HCT116 (cell line): Measurements from ENCODE around the gene S1PR3. TPM values are rescaled to one million over a fixed set of nuclear protein-coding genes. Genes with fewer than 3 reads are reported as not detected.
A peak's percentile ranks its signal among the peaks of the same experiment; 100 is the strongest.

Source experiments
- ATAC-seq: fragments of 200-7000 bp; cut with Tn5 transposase; 2 replicates; pipeline ENCODE4 v1.9.1; 2020; ENCODE audit warnings: mild to moderate bottlenecking, moderate library complexity
- BruUV-seq: library from RNA; stranded (reverse); fragments of 400-500 nt; replicated peaks from 2 replicates; lab custom pipeline; 2021; lab: Mats Ljungman, UMichigan
- CTCF ChIA-PET: fragments of 300-600 bp; sonication (Branson Sonifier 250); formaldehyde crosslinking; loops from one replicate; lab custom pipeline; 2021; ENCODE audit warnings: antibody characterized with exemption; lab: Charles Lee
- POLR2A ChIA-PET: fragments of 300-600, 350-600 bp; sonication (Branson Sonifier 250); formaldehyde crosslinking; loops from one replicate; lab custom pipeline; 2021; ENCODE audit warnings: antibody characterized with exemption; lab: Charles Lee
- RAD21 ChIA-PET, 2 experiments: fragments of 300-600 bp; sonication (Branson Sonifier 250); formaldehyde crosslinking; loops; one replicate each; lab custom pipeline; 2023; ENCODE audit warnings: low total read pairs in 2 of 2; ENCODE audit not compliant: uncharacterized antibody in 2 of 2, unreplicated experiment in 2 of 2, low non-redundant PET in 1 of 2; lab: Charles Lee
- DNase-seq: peaks from one replicate; pipeline ENCODE4 v3.0.0-alpha.2; 2010; ENCODE audit warnings: low read depth, low spot score
- H2AFZ ChIP-seq: fragments of 200-600 bp; shearing (Covaris generic), sonication (generic); 2 replicates; pipeline ENCODE4 v1.6.1; 2017; ENCODE audit warnings: low read depth, mixed run types, mixed read lengths, antibody characterized with exemption, low read length; ENCODE audit not compliant: poor library complexity, severe bottlenecking
- H3K27ac ChIP-seq: 2 replicates; pipeline ENCODE4 v1.5.1; 2012; ENCODE audit warnings: low read depth, low read length
- H3K27me3 ChIP-seq: fragments of 200-600 bp; sonication (generic); 2 replicates; pipeline ENCODE4 v1.6.1; 2016; ENCODE audit warnings: mixed run types, low read length, mixed read lengths; ENCODE audit not compliant: insufficient read depth
- H3K36me3 ChIP-seq, 2 experiments: fragments of 200-500 bp in 1 of 2; fragments of 200-600 bp in 1 of 2; sonication (Bioruptor generic) in 1 of 2; sonication (generic) in 1 of 2; 2 replicates each; pipeline versions ENCODE4 v1.5.1 to v1.6.1; 2014 to 2016; ENCODE audit warnings: low read length in 2 of 2, inconsistent platforms in 1 of 2, mixed read lengths in 1 of 2, mixed run types in 1 of 2; ENCODE audit not compliant: insufficient read depth in 2 of 2, control insufficient read depth in 1 of 2
- H3K4me1 ChIP-seq, 2 experiments: fragments of 200-600 bp in 1 of 2; sonication (generic) in 1 of 2; 2 replicates each; pipeline versions ENCODE4 v1.5.1 to v1.6.1; 2012 to 2017; ENCODE audit warnings: low read length in 2 of 2, inconsistent platforms in 1 of 2, mild to moderate bottlenecking in 1 of 2, mixed read lengths in 1 of 2, mixed run types in 1 of 2, moderate library complexity in 1 of 2; ENCODE audit not compliant: insufficient read depth in 2 of 2, control insufficient read depth in 1 of 2
- H3K4me2 ChIP-seq: fragments of 200-600 bp; sonication (generic); 2 replicates; pipeline ENCODE4 v1.6.1; 2017; ENCODE audit warnings: mixed run types, low read length, mixed read lengths
- H3K4me3 ChIP-seq, 2 experiments: fragments of 200-600 bp in 1 of 2; sonication (generic) in 1 of 2; replicated peaks in 1 of 2; 2 replicates each; pipeline ENCODE4 v1.5.1; 2011 to 2016; ENCODE audit warnings: low read length in 2 of 2, control low read depth in 1 of 2, low read depth in 1 of 2, mild to moderate bottlenecking in 1 of 2, mixed read lengths in 1 of 2, mixed run types in 1 of 2
- H3K79me2 ChIP-seq: fragments of 200-600 bp; sonication (generic); 2 replicates; pipeline ENCODE4 v1.6.1; 2017; ENCODE audit warnings: mild to moderate bottlenecking, mixed run types, low read length, moderate library complexity, mixed read lengths; ENCODE audit not compliant: insufficient read depth
- H3K9ac ChIP-seq: fragments of 200-600 bp; sonication (generic); 2 replicates; pipeline ENCODE4 v1.6.1; 2016; ENCODE audit warnings: low read length, mixed read lengths
- H3K9me2 ChIP-seq: fragments of 200-600 bp; sonication (generic), shearing (Covaris generic); 2 replicates; pipeline ENCODE4 v1.6.1; 2017; ENCODE audit warnings: mixed run types, mild to moderate bottlenecking, moderate library complexity; ENCODE audit not compliant: insufficient read depth
- H3K9me3 ChIP-seq, 2 experiments: fragments of 200-500 bp in 1 of 2; fragments of 200-600 bp in 1 of 2; sonication (Bioruptor generic) in 1 of 2; sonication (generic) in 1 of 2; 2 replicates each; pipeline ENCODE4 v1.6.1; 2014 to 2017; ENCODE audit warnings: low read length in 2 of 2, mixed read lengths in 2 of 2, inconsistent platforms in 1 of 2, low read depth in 1 of 2, mild to moderate bottlenecking in 1 of 2, mixed run types in 1 of 2, moderate library complexity in 1 of 2; ENCODE audit not compliant: control insufficient read depth in 1 of 2, insufficient read depth in 1 of 2
- H4K20me1 ChIP-seq: fragments of 200-600 bp; sonication (generic), shearing (Covaris generic); 2 replicates; pipeline ENCODE4 v1.6.1; 2017; ENCODE audit warnings: mixed run types, mild to moderate bottlenecking, moderate library complexity; ENCODE audit not compliant: insufficient read depth
- ATF3 ChIP-seq: IDR thresholded peaks from 2 replicates; pipeline ENCODE4 v1.6.1; 2012
- CBX3 ChIP-seq: IDR thresholded peaks from 2 replicates; pipeline ENCODE4 v1.6.1; 2012; ENCODE audit warnings: low read depth
- CEBPB ChIP-seq: IDR thresholded peaks from 2 replicates; pipeline ENCODE4 v1.6.1; 2012; ENCODE audit warnings: low read depth
- ELF1 ChIP-seq: IDR thresholded peaks from 2 replicates; pipeline ENCODE4 v1.6.1; 2012; ENCODE audit warnings: low read depth, borderline replicate concordance
- EZH2 ChIP-seq: fragments of 200-600 bp; sonication (generic); IDR thresholded peaks from 2 replicates; pipeline ENCODE4 v1.6.1; 2017; ENCODE audit warnings: antibody characterized with exemption, mixed run types
- EZH2phosphoT487 ChIP-seq: fragments of 200-600 bp; IDR thresholded peaks from 2 replicates; pipeline ENCODE4 v1.6.1; 2018; ENCODE audit warnings: antibody characterized with exemption, borderline replicate concordance
- JUND ChIP-seq: IDR thresholded peaks from 2 replicates; pipeline ENCODE4 v1.6.1; 2012
- POLR2A ChIP-seq: IDR thresholded peaks from 2 replicates; pipeline ENCODE4 v1.7.0; 2011; ENCODE audit warnings: borderline replicate concordance; ENCODE audit not compliant: insufficient read depth, insufficient read length; ENCODE audit errors: extremely low read depth
- RAD21 ChIP-seq: IDR thresholded peaks from 2 replicates; pipeline ENCODE4 v1.6.1; 2012; ENCODE audit warnings: low read depth, mild to moderate bottlenecking
- REST ChIP-seq: IDR thresholded peaks from 2 replicates; pipeline ENCODE4 v1.6.1; 2012; ENCODE audit warnings: low read depth
- SIN3A ChIP-seq: IDR thresholded peaks from 2 replicates; pipeline ENCODE4 v1.6.1; 2012; ENCODE audit warnings: low read depth
- SP1 ChIP-seq: IDR thresholded peaks from 2 replicates; pipeline ENCODE4 v1.6.1; 2012; ENCODE audit warnings: low read depth
- SRF ChIP-seq: IDR thresholded peaks from 2 replicates; pipeline ENCODE4 v1.6.1; 2012; ENCODE audit warnings: low read depth
- TCF7L2 ChIP-seq: IDR thresholded peaks from 2 replicates; pipeline ENCODE4 v1.7.0; 2011; ENCODE audit warnings: borderline replicate concordance, inconsistent platforms; ENCODE audit not compliant: insufficient read depth, insufficient read length; ENCODE audit errors: extremely low read depth
- YY1 ChIP-seq: IDR thresholded peaks from 2 replicates; pipeline ENCODE4 v1.6.1; 2011; ENCODE audit warnings: low read length, low read depth, moderate library complexity, mild to moderate bottlenecking; ENCODE audit not compliant: insufficient replicate concordance; ENCODE audit errors: extremely low read depth
- ZBTB33 ChIP-seq: IDR thresholded peaks from 2 replicates; pipeline ENCODE4 v1.6.1; 2011; ENCODE audit warnings: mild to moderate bottlenecking, low read length, moderate library complexity; ENCODE audit not compliant: insufficient replicate concordance; ENCODE audit errors: extremely low read depth
- ZFX ChIP-seq: fragments of 450-650 bp; IDR thresholded peaks from 2 replicates; pipeline ENCODE4 v1.6.1; 2017
- ZNF274 ChIP-seq: fragments of 200-500 bp; sonication (Bioruptor generic); IDR thresholded peaks from 2 replicates; pipeline ENCODE4 v1.6.1; 2014; ENCODE audit warnings: mild to moderate bottlenecking, low read depth, low read length, inconsistent platforms
- intact Hi-C: fragments of 100-400 bp; cut with micrococcal nuclease; formaldehyde crosslinking; loops from 2 replicates; pipeline ENCODE4 v1.10.0; 2022
- total RNA-seq: library from RNA; stranded (reverse); gene quantifications from one replicate; pipeline ENCODE4 v1.2.1, GENCODE V29; 2021; ENCODE audit not compliant: unreplicated experiment

Gene S1PR3
- total RNA-seq, 1 experiment from 2014 or later, result 0.07 TPM

- Histone ChIP-seq H3K4me1 (no peaks in the 10 kb centered on the region), H3K9ac (no peak overlapping the region), H3K9me2 (no peaks in the 10 kb centered on the region), H4K20me1 (no peaks in the 10 kb centered on the region), H3K27ac (no peak overlapping the region), H2AFZ (no peak overlapping the region), H3K79me2 (no peaks in the 10 kb centered on the region), H3K9me3 (no peaks in the 10 kb centered on the region), H3K27me3 (no peaks in the 10 kb centered on the region), H3K4me2 (no peak overlapping the region), H3K4me3 (no peak overlapping the region), H3K36me3 (no peaks in the 10 kb centered on the region)
- intact Hi-C loops, result no loop called here
- ChIA-PET POLR2A (no interaction called here), RAD21 (no interaction called here), CTCF (no interaction called here)
- TF ChIP-seq CBX3 (no peak), RAD21 (0 out of 2 replicates have a peak, but pooled peaks have one; percentile 8), YY1 (no peak), JUND (no peak)
- BruUV-seq, result no TSS peak
- DNase-seq (no peak), ATAC-seq (no peak)
Measured at GRCh38 chr9:89048616-89049015, 57.3 kb downstream of the S1PR3 start.

GRCh38 chr9:89049646-89050045, 58.4 kb downstream of the S1PR3 start:
- H3K36me3 ChIP-seq, result no peaks in the 10 kb centered on the region
- no peak for TF ChIP-seq SRF
- TF ChIP-seq ZNF274, result no peak
- TF ChIP-seq POLR2A, result no peak
- no peak for TF ChIP-seq SP1
- no peak for TF ChIP-seq YY1
- TF ChIP-seq ATF3, result no peak
- TF ChIP-seq ZFX, result no peak
- TF ChIP-seq EZH2, result no peak
- TF ChIP-seq ELF1, result no peak
- TF ChIP-seq ZBTB33, result no peak
- TF ChIP-seq REST, result no peak
- no peak for TF ChIP-seq EZH2phosphoT487
- TF ChIP-seq SIN3A, result no peak
- TF ChIP-seq CEBPB, result no peak
- no peak for TF ChIP-seq TCF7L2

More at GRCh38 chr9:89049646-89050045, 58.4 kb downstream of the S1PR3 start:
- Histone ChIP-seq H4K20me1 (no peaks in the 10 kb centered on the region), H3K9ac (no peak overlapping the region), H2AFZ (no peak overlapping the region), H3K9me2 (no peaks in the 10 kb centered on the region), H3K4me2 (no peak overlapping the region), H3K4me1 (no peaks in the 10 kb centered on the region), H3K9me3 (no peaks in the 10 kb centered on the region), H3K27ac (no peak overlapping the region), H3K27me3 (no peaks in the 10 kb centered on the region), H3K4me3 (no peak overlapping the region), H3K79me2 (no peaks in the 10 kb centered on the region)
- ChIA-PET RAD21 (no interaction called here), CTCF (no interaction called here), POLR2A (no interaction called here)
- ATAC-seq, result no peak
- DNase-seq, result no peak
- intact Hi-C loops, result no loop called here
- BruUV-seq, result no TSS peak
